Measurements from ENCODE around the gene GRWD1. TPM values are rescaled to one million over a fixed set of nuclear protein-coding genes. Genes with fewer than 3 reads are reported as not detected.

The GRWD1 gene
- total and polyA plus RNA-seq, 4 donors = 10.5 to 29.9 (median 22.7) TPM

DNA sequence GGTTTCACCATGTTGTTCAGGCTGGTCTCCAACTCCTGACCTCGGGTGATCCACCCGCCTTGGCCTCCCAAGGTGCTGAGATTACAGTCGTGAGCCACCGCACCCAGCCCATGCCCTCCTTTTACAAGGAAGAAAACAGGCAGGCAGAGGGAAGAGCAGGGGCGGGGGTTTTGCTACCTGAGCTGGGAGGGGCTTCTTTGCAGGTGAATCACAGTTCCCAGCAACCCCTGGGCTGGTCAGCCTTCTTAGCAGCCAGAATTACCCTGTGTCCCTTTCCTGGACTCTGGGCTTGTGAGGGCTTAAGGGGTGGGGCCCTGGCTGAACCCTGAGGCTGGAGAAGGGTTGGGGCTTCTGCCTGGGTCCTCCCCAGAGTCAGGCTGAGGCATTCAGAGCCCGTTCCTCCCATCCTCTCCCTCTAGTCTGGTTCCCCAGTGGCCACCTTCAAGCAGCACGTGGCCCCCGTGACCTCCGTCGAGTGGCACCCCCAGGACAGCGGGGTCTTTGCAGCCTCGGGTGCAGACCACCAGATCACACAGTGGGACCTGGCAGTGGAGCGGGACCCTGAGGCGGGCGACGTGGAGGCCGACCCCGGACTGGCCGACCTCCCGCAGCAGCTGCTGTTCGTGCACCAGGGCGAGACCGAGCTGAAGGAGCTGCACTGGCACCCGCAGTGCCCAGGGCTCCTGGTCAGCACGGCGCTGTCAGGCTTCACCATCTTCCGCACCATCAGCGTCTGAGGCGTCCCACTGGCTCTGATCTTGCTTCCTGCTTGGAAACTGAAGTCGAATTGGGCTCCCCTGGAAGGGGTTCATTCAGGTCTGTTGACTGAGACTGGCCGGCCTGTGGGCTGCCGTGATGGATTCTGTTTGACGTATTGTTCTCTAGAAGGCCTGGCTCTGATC, 6.8 kb downstream of the GRWD1 start:
- DNase-seq (ENCODE audit: low read depth in 4 of 6, low spot score in 6 of 6) = no peak
- no peaks in the 10 kb centered on the region for H3K27me3 ChIP-seq (ENCODE audit: control insufficient read depth, insufficient read depth, low read length)
- peaks cover 95% of the 10 kb centered on the region for H3K36me3 ChIP-seq (ENCODE audit: control insufficient read depth, insufficient read depth, low read length)
- no peak overlapping the region for H3K27ac ChIP-seq (ENCODE audit: low read depth, low read length)
- WGBS (ENCODE audit: insufficient coverage) = 84% methylated on average over 31 of the region's 33 CpGs
- H3K4me1 ChIP-seq (ENCODE audit: control insufficient read depth, insufficient read depth, low read length) = peaks cover 7% of the 10 kb centered on the region
- no peak overlapping the region for H3K4me3 ChIP-seq (ENCODE audit: low read depth, low read length)
- no peaks in the 10 kb centered on the region for H3K9me3 ChIP-seq (ENCODE audit: control insufficient read depth, insufficient read depth, low read length)

DNA sequence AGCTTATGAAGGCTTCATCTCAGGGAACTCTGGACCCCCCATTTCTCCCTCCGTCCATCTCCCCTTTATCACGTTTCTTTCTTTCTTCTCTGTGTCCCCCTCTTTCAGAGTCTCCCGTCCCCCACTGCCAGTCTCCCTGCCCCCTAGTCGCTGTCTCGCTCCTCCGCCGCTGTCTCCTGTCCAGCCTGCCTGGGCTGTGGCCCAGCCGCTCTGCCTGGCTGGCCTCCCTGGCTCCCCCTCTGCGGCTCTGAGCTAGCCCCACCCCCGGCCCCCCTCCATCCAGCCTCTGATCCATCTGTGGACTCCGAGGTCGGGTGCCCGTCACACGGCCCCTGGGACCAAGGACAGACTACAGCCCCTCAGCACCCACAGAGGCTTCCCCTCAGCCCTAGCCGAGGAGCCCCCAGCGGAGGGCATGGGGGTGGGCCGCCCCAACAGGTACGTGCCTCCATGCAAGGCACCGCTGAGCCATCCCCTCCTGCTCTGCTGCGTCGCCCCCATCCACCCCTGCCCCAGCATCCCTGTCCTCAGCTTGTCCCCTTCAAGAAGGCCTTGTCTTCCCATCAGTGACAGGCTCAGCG, 8.5 kb downstream of the GRWD1 start:
- Histone ChIP-seq H3K36me3 (ENCODE audit: control insufficient read depth, insufficient read depth, low read length) (peaks cover 81% of the 10 kb centered on the region), H3K4me1 (ENCODE audit: control insufficient read depth, insufficient read depth, low read length) (peaks cover 7% of the 10 kb centered on the region), H3K4me3 (ENCODE audit: low read depth, low read length) (no peak overlapping the region), H3K27ac (ENCODE audit: low read depth, low read length) (no peak overlapping the region), H3K27me3 (ENCODE audit: control insufficient read depth, insufficient read depth, low read length) (no peaks in the 10 kb centered on the region), H3K9me3 (ENCODE audit: control insufficient read depth, insufficient read depth, low read length) (no peaks in the 10 kb centered on the region)
- WGBS (ENCODE audit: insufficient coverage) = 89% methylated on average over 20 of the region's 22 CpGs
- DNase-seq (ENCODE audit: low read depth in 4 of 6, low spot score in 6 of 6) = no peak

DNA sequence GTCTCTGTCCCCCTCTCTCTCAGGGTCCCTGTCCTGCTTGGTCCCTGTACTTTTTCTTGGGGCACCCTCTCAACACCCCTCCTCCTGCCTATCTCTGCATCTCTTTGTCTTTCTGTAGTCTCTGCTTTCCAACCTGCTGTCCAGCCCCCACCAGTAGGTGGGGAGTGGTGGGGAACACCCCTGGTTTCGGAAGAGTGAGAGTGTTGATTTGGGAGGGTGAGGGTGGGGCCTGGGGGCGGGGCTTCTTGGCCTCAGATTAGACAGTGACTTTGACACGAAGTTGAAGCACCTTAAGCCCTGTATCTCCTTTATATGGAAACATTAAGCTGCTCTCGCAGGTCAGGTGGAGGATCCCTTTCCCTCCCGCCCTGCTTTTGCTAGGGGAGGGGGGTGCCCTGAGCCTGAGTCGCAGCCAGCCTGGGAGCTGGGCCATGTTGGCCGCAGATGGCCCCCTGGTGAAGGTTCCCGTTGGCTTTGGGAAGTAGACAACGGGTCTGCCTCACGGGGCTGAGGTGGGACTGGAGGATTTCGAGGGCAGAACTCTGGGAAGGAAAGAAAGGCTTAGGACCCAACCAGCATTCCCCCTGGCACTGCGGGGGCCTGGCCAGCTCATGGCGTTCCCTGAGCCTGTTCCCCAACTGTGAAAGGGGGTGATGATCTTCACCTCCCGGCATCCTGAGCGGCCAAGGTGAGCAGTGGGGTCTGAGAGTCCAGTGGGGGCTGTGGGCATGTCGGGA, 9.6 kb downstream of the GRWD1 start, which contains the start of gene KCNJ14:
Gene KCNJ14, plus strand, starts transcription at position 404 of the 737 bp plus-strand sequence. CDS start 6,151 bp downstream, outside the sequence.
- 95% methylated on average over 13 of the region's 16 CpGs for WGBS (ENCODE audit: insufficient coverage)
- Histone ChIP-seq H3K27ac (ENCODE audit: low read depth, low read length) (no peak within 1 kb of the TSS), H3K36me3 (ENCODE audit: control insufficient read depth, insufficient read depth, low read length) (peaks cover 73% of the 10 kb centered on the region)

DNA sequence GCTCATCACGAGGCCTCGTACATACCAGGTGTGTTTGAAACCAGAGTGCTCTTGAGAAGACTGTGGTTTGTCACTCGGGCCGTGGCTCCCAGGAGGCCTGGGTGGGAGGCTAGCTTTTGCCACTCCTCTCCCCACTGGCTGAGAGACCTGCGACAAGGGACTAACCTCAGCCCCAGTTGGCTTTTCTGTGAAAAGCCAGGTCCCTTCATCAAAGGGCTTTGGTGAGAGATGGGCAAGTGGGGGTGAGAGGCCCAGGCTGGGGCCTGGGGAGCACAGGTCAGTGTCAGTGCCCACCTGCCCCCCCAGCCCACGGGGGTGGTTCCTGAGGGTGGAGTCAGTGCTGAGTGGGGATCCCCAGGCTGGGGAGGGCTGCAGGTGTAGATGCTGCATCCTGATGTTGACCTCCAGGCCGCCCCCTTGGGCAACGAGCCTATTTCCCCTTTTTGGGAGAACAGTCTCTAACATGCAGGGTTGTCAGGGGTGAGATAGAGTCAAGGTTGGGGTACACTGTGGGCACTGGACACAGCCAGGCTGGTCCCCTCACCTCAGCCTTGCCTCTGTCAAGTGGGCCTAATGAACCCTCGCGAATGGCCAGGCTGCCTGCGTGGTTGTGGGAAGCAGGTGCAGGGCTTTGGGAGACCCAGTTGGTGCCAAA, 10.3 kb downstream of the GRWD1 start:
- no peak overlapping the region for H3K4me3 ChIP-seq (ENCODE audit: low read depth, low read length)
- DNase-seq (ENCODE audit: low read depth in 4 of 6, low spot score in 6 of 6) = no peak
- H3K4me1 ChIP-seq (ENCODE audit: control insufficient read depth, insufficient read depth, low read length) = peaks cover 7% of the 10 kb centered on the region
- H3K27ac ChIP-seq (ENCODE audit: low read depth, low read length) = no peak overlapping the region
- H3K27me3 ChIP-seq (ENCODE audit: control insufficient read depth, insufficient read depth, low read length) = no peaks in the 10 kb centered on the region
- WGBS (ENCODE audit: insufficient coverage) = 91% methylated on average over 9 of the region's 11 CpGs
- H3K36me3 ChIP-seq (ENCODE audit: control insufficient read depth, insufficient read depth, low read length) = peaks cover 66% of the 10 kb centered on the region
- no peaks in the 10 kb centered on the region for H3K9me3 ChIP-seq (ENCODE audit: control insufficient read depth, insufficient read depth, low read length)

More for the DNA sequence above, 9.6 kb downstream of the GRWD1 start, which contains the start of gene KCNJ14:
- Histone ChIP-seq H3K4me3 (ENCODE audit: low read depth, low read length) (no peak within 1 kb of the TSS), H3K9me3 (ENCODE audit: control insufficient read depth, insufficient read depth, low read length) (no peaks in the 10 kb centered on the region), H3K27me3 (ENCODE audit: control insufficient read depth, insufficient read depth, low read length) (no peaks in the 10 kb centered on the region), H3K4me1 (ENCODE audit: control insufficient read depth, insufficient read depth, low read length) (peaks cover 7% of the 10 kb centered on the region)
- no peak for DNase-seq (ENCODE audit: low read depth in 4 of 6, low spot score in 6 of 6)

DNA sequence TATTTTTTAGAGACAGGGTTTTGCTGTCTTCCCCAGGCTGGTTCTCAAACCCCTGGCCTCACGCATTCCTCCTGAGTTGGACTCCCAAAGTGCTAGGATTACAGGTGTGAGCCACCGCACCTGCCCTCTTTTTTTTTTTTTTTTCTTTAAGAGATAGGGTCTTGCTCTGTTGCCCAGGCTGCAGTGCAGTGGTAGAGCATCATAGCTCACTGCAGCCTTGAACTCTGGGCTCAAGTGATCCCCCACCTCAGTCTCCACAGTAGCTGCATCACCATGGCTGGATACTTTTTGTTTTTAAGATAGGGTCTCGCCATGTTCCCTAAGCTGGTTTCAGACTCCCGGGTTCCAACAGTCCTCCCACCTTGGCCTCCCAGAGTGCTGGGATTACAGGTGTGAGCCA, 11.1 kb downstream of the GRWD1 start:
- Histone ChIP-seq H3K9me3 (ENCODE audit: control insufficient read depth, insufficient read depth, low read length) (no peaks in the 10 kb centered on the region), H3K27ac (ENCODE audit: low read depth, low read length) (no peak overlapping the region), H3K4me3 (ENCODE audit: low read depth, low read length) (no peak overlapping the region), H3K27me3 (ENCODE audit: control insufficient read depth, insufficient read depth, low read length) (no peaks in the 10 kb centered on the region), H3K4me1 (ENCODE audit: control insufficient read depth, insufficient read depth, low read length) (peaks cover 7% of the 10 kb centered on the region), H3K36me3 (ENCODE audit: control insufficient read depth, insufficient read depth, low read length) (peaks cover 63% of the 10 kb centered on the region)
- 95% methylated on average over 4 of the region's 4 CpGs for WGBS (ENCODE audit: insufficient coverage)
- no peak for DNase-seq (ENCODE audit: low read depth in 4 of 6, low spot score in 6 of 6)

DNA sequence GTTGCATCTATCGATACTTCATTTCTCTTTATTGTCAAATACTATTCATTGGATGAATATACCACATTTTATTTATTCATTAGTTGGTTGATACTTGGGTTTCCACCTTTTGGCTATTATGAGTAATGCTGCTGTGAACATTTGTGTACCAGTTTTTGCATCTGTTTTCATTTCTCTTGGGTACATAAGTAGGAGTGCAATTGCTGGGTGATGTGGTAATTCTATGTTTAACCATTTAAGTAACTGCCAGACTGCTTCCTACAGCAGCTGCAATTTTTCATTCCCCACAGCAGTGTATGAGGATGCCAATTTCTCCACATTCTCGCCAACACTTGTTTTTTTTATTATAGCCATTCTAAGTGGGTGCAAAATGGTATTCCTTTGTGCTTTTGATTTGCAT, 12.2 kb downstream of the GRWD1 start:
- no peak for DNase-seq (ENCODE audit: low read depth in 4 of 6, low spot score in 6 of 6)
- Histone ChIP-seq H3K27ac (ENCODE audit: low read depth, low read length) (no peak overlapping the region), H3K36me3 (ENCODE audit: control insufficient read depth, insufficient read depth, low read length) (peaks cover 63% of the 10 kb centered on the region), H3K4me1 (ENCODE audit: control insufficient read depth, insufficient read depth, low read length) (no peaks in the 10 kb centered on the region), H3K9me3 (ENCODE audit: control insufficient read depth, insufficient read depth, low read length) (no peaks in the 10 kb centered on the region), H3K4me3 (ENCODE audit: low read depth, low read length) (no peak overlapping the region), H3K27me3 (ENCODE audit: control insufficient read depth, insufficient read depth, low read length) (no peaks in the 10 kb centered on the region)
- no CpG with 5 or more reads among the region's 2 CpGs for WGBS (ENCODE audit: insufficient coverage)

DNA sequence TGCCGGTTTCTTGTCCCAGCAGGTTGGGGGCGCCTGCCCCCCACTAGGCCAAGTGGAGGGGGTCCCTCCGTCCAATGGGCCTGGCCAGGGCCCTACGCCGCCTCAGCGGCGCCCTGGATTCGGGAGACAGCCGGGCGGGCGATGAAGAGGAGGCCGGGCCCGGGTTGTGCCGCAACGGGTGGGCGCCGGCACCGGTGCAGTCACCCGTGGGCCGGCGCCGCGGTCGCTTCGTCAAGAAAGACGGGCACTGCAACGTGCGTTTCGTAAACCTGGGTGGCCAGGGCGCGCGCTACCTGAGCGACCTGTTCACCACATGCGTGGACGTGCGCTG, 15.8 kb downstream of the GRWD1 start:
- WGBS (ENCODE audit: insufficient coverage) = 85% methylated on average over 36 of the region's 36 CpGs
- Histone ChIP-seq H3K9me3 (ENCODE audit: control insufficient read depth, insufficient read depth, low read length) (no peaks in the 10 kb centered on the region), H3K36me3 (ENCODE audit: control insufficient read depth, insufficient read depth, low read length) (peaks cover 37% of the 10 kb centered on the region), H3K27ac (ENCODE audit: low read depth, low read length) (no peak overlapping the region), H3K4me1 (ENCODE audit: control insufficient read depth, insufficient read depth, low read length) (no peaks in the 10 kb centered on the region), H3K27me3 (ENCODE audit: control insufficient read depth, insufficient read depth, low read length) (no peaks in the 10 kb centered on the region), H3K4me3 (ENCODE audit: low read depth, low read length) (no peak overlapping the region)
- DNase-seq (ENCODE audit: low read depth in 4 of 6, low spot score in 6 of 6) = no peak

DNA sequence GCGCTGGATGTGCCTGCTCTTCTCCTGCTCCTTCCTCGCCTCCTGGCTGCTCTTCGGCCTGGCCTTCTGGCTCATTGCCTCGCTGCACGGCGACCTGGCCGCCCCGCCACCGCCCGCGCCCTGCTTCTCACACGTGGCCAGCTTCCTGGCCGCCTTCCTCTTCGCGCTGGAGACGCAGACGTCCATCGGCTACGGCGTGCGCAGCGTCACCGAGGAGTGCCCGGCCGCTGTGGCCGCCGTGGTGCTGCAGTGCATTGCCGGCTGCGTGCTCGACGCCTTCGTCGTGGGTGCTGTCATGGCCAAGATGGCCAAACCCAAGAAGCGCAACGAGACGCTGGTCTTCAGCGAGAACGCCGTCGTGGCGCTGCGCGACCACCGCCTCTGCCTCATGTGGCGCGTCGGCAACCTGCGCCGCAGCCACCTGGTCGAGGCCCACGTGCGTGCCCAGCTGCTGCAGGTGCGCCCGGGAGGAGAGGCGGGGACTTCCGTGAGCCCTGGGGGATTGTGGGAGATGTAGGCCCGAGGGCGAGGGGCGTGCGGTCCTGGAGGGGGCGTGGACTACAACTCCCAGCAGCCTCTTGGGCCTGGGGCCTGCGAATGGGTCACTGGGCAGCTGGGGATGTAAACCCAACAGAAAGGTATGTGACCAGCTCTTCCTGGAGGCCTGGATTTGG, 16.3 kb downstream of the GRWD1 start:
- DNase-seq (ENCODE audit: low read depth in 4 of 6, low spot score in 6 of 6) = peak in 1 of 6 donors; percentile 37
- Histone ChIP-seq H3K9me3 (ENCODE audit: control insufficient read depth, insufficient read depth, low read length) (no peaks in the 10 kb centered on the region), H3K4me1 (ENCODE audit: control insufficient read depth, insufficient read depth, low read length) (no peaks in the 10 kb centered on the region), H3K36me3 (ENCODE audit: control insufficient read depth, insufficient read depth, low read length) (peaks cover 32% of the 10 kb centered on the region), H3K27ac (ENCODE audit: low read depth, low read length) (no peak overlapping the region), H3K4me3 (ENCODE audit: low read depth, low read length) (no peak overlapping the region), H3K27me3 (ENCODE audit: control insufficient read depth, insufficient read depth, low read length) (no peaks in the 10 kb centered on the region)
- 59% methylated on average over 62 of the region's 62 CpGs for WGBS (ENCODE audit: insufficient coverage)

DNA sequence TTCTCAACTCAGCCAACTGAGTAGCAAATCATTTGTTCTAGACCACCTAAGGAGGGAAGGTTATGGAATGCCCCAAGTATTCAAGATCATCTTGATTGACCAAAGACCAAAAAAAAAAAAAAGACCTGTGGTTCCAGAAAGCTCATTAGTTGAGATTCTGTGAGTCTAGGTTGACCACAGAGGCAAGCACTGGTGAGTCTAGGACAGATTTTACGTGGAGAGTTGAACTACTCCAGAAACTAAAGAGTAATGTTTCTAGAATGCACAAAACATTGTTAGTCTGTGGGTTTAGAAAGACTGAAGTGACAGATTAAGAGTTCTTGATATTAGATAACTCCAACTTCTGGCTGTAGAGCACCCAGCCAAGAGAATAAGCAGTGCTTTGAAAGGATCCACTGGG, 19.4 kb downstream of the GRWD1 start:
- DNase-seq (ENCODE audit: low read depth in 4 of 6, low spot score in 6 of 6) = no peak
- Histone ChIP-seq H3K27ac (ENCODE audit: low read depth, low read length) (no peak overlapping the region), H3K4me3 (ENCODE audit: low read depth, low read length) (no peak overlapping the region), H3K4me1 (ENCODE audit: control insufficient read depth, insufficient read depth, low read length) (peaks cover 12% of the 10 kb centered on the region), H3K9me3 (ENCODE audit: control insufficient read depth, insufficient read depth, low read length) (no peaks in the 10 kb centered on the region), H3K27me3 (ENCODE audit: control insufficient read depth, insufficient read depth, low read length) (no peaks in the 10 kb centered on the region), H3K36me3 (ENCODE audit: control insufficient read depth, insufficient read depth, low read length) (peaks cover 29% of the 10 kb centered on the region)
- no CpG with 5 or more reads among the region's 1 CpG for WGBS (ENCODE audit: insufficient coverage)

Measured in spinal cord (tissue), 10 donors.